ENCODE results near the gene DGLUCY. TPM values are rescaled to one million over a fixed set of nuclear protein-coding genes. Genes with fewer than 3 reads are reported as not detected.

Gene DGLUCY
- total and polyA plus RNA-seq, 4 donors, result 17.9 to 58.1 (median 24.9) TPM

DNA sequence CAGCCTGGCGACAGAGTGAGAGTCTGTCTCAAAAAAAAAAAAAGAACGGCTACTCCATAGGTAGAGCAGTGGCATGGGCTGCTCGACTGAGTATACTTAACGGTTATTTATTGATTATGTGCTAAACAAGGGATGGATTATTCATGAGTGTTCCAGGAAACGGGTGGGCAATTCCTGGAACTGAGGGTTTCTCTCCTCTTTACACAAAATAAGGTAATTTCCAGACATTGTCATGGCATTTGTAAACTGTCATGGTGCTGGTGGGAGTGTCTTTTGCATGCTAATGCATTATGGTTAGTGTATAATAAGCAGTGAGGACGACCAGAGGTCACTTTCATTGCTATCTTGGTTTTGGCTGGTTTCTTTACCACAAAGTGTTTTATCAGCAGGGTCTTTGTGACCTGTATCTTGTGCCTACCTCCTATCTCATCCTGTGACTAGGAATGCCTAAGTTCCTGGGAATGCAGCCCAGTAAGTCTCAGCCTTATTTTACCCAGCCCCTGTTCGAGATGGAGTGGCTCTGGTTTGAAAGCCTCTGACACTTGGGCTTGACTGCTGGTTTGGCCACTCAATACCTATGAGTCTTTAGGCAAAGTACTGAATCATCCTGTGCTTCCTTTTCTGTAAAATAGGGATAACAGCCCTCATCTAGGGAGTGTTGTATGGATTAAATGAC is 3.2 kb downstream of the DGLUCY start:
- H3K36me3 ChIP-seq (ENCODE audit: control insufficient read depth in 4 of 4, insufficient read depth in 3 of 4, low read depth in 1 of 4, low read length in 3 of 4), result peaks cover 0 to 5% (median 1%) of the 10 kb centered on the region in 4 donors
- DNase-seq (ENCODE audit: low spot score), result no peak
- 71% methylated on average over 7 of the region's 7 CpGs for WGBS
- no peak overlapping the region for H3K4me3 ChIP-seq (ENCODE audit: low read depth in 1 of 3, low read length in 3 of 3)
- no peaks in the 10 kb centered on the region for H3K9me3 ChIP-seq (ENCODE audit: control insufficient read depth in 4 of 4, low read length in 3 of 4)
- H3K27ac ChIP-seq (ENCODE audit: low read depth in 1 of 2, low read length in 2 of 2), result no peak overlapping the region
- no peak overlapping the region for H3K9ac ChIP-seq (ENCODE audit: low read depth in 1 of 2, low read length in 2 of 2)
- TF ChIP-seq, protein P1, sequence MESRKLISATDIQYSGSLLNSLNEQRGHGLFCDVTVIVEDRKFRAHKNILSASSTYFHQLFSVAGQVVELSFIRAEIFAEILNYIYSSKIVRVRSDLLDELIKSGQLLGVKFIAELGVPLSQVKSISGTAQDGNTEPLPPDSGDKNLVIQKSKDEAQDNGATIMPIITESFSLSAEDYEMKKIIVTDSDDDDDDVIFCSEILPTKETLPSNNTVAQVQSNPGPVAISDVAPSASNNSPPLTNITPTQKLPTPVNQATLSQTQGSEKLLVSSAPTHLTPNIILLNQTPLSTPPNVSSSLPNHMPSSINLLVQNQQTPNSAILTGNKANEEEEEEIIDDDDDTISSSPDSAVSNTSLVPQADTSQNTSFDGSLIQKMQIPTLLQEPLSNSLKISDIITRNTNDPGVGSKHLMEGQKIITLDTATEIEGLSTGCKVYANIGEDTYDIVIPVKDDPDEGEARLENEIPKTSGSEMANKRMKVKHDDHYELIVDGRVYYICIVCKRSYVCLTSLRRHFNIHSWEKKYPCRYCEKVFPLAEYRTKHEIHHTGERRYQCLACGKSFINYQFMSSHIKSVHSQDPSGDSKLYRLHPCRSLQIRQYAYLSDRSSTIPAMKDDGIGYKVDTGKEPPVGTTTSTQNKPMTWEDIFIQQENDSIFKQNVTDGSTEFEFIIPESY (IDR thresholded peaks at IDR 0.05), result no peak
- TF ChIP-seq YY1 (IDR thresholded peaks at IDR 0.05) (no peak), RXRA (IDR thresholded peaks at IDR 0.05) (no peak), SP1 (IDR thresholded peaks at IDR 0.05) (no peak), RAD21 (IDR thresholded peaks at IDR 0.05) (no peak), EGR1 (IDR thresholded peaks at IDR 0.05; ENCODE audit: low read depth in 2 of 2) (no peak), NR2F2 (IDR thresholded peaks at IDR 0.05) (no peak), JUND (IDR thresholded peaks at IDR 0.05) (no peak), FOXA2 (IDR thresholded peaks at IDR 0.05) (no peak), HNF4A (conservative IDR thresholded peaks at IDR 0.05) (no peak), FOXA1 (IDR thresholded peaks at IDR 0.05) (no peak), HNF4G (IDR thresholded peaks at IDR 0.05) (no peak), GABPA (IDR thresholded peaks at IDR 0.05 in 1 of 2, conservative IDR thresholded peaks at IDR 0.05 in 1 of 2) (no peak), TAF1 (conservative IDR thresholded peaks at IDR 0.05) (no peak)
- TF ChIP-seq, protein P2, sequence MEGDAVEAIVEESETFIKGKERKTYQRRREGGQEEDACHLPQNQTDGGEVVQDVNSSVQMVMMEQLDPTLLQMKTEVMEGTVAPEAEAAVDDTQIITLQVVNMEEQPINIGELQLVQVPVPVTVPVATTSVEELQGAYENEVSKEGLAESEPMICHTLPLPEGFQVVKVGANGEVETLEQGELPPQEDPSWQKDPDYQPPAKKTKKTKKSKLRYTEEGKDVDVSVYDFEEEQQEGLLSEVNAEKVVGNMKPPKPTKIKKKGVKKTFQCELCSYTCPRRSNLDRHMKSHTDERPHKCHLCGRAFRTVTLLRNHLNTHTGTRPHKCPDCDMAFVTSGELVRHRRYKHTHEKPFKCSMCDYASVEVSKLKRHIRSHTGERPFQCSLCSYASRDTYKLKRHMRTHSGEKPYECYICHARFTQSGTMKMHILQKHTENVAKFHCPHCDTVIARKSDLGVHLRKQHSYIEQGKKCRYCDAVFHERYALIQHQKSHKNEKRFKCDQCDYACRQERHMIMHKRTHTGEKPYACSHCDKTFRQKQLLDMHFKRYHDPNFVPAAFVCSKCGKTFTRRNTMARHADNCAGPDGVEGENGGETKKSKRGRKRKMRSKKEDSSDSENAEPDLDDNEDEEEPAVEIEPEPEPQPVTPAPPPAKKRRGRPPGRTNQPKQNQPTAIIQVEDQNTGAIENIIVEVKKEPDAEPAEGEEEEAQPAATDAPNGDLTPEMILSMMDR (IDR thresholded peaks at IDR 0.05; ENCODE audit: low read depth, low read length, missing input control), result no peak
- TF ChIP-seq, protein P3, sequence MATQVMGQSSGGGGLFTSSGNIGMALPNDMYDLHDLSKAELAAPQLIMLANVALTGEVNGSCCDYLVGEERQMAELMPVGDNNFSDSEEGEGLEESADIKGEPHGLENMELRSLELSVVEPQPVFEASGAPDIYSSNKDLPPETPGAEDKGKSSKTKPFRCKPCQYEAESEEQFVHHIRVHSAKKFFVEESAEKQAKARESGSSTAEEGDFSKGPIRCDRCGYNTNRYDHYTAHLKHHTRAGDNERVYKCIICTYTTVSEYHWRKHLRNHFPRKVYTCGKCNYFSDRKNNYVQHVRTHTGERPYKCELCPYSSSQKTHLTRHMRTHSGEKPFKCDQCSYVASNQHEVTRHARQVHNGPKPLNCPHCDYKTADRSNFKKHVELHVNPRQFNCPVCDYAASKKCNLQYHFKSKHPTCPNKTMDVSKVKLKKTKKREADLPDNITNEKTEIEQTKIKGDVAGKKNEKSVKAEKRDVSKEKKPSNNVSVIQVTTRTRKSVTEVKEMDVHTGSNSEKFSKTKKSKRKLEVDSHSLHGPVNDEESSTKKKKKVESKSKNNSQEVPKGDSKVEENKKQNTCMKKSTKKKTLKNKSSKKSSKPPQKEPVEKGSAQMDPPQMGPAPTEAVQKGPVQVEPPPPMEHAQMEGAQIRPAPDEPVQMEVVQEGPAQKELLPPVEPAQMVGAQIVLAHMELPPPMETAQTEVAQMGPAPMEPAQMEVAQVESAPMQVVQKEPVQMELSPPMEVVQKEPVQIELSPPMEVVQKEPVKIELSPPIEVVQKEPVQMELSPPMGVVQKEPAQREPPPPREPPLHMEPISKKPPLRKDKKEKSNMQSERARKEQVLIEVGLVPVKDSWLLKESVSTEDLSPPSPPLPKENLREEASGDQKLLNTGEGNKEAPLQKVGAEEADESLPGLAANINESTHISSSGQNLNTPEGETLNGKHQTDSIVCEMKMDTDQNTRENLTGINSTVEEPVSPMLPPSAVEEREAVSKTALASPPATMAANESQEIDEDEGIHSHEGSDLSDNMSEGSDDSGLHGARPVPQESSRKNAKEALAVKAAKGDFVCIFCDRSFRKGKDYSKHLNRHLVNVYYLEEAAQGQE (IDR thresholded peaks at IDR 0.05), result no peak
- TF ChIP-seq, protein P4, sequence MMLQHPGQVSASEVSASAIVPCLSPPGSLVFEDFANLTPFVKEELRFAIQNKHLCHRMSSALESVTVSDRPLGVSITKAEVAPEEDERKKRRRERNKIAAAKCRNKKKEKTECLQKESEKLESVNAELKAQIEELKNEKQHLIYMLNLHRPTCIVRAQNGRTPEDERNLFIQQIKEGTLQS (IDR thresholded peaks at IDR 0.05), result no peak
- TF ChIP-seq, protein P5, sequence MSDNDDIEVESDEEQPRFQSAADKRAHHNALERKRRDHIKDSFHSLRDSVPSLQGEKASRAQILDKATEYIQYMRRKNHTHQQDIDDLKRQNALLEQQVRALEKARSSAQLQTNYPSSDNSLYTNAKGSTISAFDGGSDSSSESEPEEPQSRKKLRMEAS (IDR thresholded peaks at IDR 0.05), result no peak
- H3K4me1 ChIP-seq (ENCODE audit: control insufficient read depth in 4 of 4, insufficient read depth in 4 of 4, low read length in 3 of 4), result peaks cover 13 to 40% (median 31%) of the 10 kb centered on the region in 4 donors
- no peaks in the 10 kb centered on the region for H3K27me3 ChIP-seq (ENCODE audit: control insufficient read depth in 4 of 4, insufficient read depth in 4 of 4, low read length in 3 of 4)

All from liver (tissue), 9 donors.